Measurements from ENCODE around the gene CHCHD2. TPM values are rescaled to one million over a fixed set of nuclear protein-coding genes. Genes with fewer than 3 reads are reported as not detected.
"Not testable (repeated sequence)": the region's sequence is repeated elsewhere in the genome, so short reads cannot be mapped to it uniquely, and the experiment has no call there.

CHCHD2 gene
- total and polyA plus RNA-seq, 2 of the 8 experiments (the other 6 are each of a cell fraction or from before 2014, with no cell fraction given) = 112 to 300 TPM

DNA sequence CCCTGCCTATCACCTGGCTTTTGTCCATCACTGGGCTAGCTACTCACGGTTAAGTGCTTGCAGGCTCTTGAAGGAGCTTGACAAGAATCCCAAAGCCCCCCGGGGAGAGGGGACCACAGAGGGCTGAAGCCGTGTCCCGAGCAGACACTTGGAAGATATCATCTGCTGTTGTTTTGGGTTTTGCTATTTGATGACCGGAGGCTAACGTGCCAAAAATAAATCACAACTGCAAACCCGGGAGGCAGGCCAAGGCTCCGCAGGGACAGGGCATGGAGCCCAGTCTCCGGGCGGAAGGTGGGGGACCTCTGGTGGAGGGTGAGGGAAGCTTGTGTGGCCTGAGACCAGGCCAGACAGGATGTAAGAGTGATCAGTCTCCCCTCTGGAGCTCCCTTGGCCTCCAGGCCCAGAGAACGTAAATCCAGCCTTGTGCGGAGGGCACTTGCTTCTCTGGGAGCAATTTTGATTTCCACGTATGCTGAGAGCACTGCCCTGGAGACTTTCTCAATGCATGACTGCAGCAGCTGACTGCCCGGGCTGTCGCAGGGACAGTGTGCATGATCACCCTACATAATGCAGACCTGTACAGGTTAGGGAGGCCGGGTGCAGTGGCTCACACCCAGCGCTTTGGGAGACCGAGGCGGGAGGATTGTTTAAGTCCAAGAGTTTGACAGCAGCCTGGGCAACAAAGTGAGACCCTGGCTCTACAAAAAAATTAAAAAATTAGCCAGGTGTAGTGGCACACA is 13.3 kb downstream of the CHCHD2 start, which contains the start of gene PHKG1 (continued):
- TF ChIP-seq KDM5A (IDR thresholded peaks at IDR 0.05; ENCODE audit: low read length) = no peak
- TF ChIP-seq RBBP5 (IDR thresholded peaks at IDR 0.05; ENCODE audit: borderline replicate concordance, low read depth, low read length) = no peak
- no peak for TF ChIP-seq SIN3A (conservative IDR thresholded peaks at IDR 0.05 in 1 of 2, IDR thresholded peaks at IDR 0.05 in 1 of 2; ENCODE audit: low read depth in 1 of 2, low read length in 2 of 2)

DNA sequence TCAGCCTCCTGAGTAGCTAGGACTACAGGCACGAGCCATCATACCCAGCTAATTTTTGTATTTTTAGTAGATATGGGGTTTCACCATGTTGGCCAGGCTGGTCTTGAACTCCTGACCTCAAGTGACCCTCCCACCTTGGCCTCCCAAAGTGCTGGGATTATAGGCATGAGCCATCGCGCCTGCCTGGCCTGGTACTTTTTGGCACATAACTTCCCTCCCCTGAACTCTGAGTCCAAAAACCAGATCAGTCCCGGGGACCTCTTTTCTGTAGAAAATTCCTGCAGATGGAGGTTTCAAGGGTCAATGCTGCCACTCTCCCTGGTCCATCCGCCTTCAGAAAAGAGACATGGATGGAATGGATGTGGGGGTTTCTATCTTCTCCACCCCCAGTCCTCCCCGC is 13.9 kb downstream of the CHCHD2 start:
- H3K23ac ChIP-seq (ENCODE audit: insufficient read length); H2AFZ ChIP-seq (ENCODE audit: low read length); H4K8ac ChIP-seq (ENCODE audit: extremely low read depth, insufficient read depth, low read length); H3K18ac ChIP-seq (ENCODE audit: extremely low read depth, low read length); H3K56ac ChIP-seq (replicated peaks; ENCODE audit: insufficient read length, low read depth, low read length); H2BK15ac ChIP-seq (ENCODE audit: low read length); H4K20me1 ChIP-seq (replicated peaks in 1 of 2; ENCODE audit: control insufficient read depth in 1 of 2, insufficient read depth in 2 of 2, low read length in 2 of 2); H3K9me3 ChIP-seq (ENCODE audit: insufficient read depth in 2 of 2, low read depth in 1 of 2, low read length in 1 of 2); H3K9ac ChIP-seq (replicated peaks in 1 of 4; ENCODE audit: extremely low read depth in 1 of 4, low read depth in 3 of 4, low read length in 3 of 4); H3K4ac ChIP-seq (replicated peaks; ENCODE audit: insufficient read length, low read depth, low read length); H3K79me1 ChIP-seq (ENCODE audit: low read depth, low read length); H2BK12ac ChIP-seq (ENCODE audit: low read depth, low read length); H4K91ac ChIP-seq (replicated peaks; ENCODE audit: insufficient read length, low read length); H3K27me3 ChIP-seq (replicated peaks in 1 of 4; ENCODE audit: control insufficient read depth in 3 of 4, extremely low read depth in 1 of 4, insufficient read depth in 3 of 4, low read length in 3 of 4); H2BK20ac ChIP-seq (ENCODE audit: low read length); H3K27ac ChIP-seq (ENCODE audit: low read depth, low read length); H2BK120ac ChIP-seq (replicated peaks; ENCODE audit: low read depth, low read length); H3K79me2 ChIP-seq (ENCODE audit: control insufficient read depth in 1 of 2, insufficient read depth in 2 of 2, low read length in 2 of 2); H3K4me2 ChIP-seq (ENCODE audit: insufficient read depth in 1 of 2, low read depth in 2 of 2, low read length in 2 of 2); FAIRE-seq; H2BK5ac ChIP-seq (ENCODE audit: low read depth, low read length); H3K4me3 ChIP-seq (ENCODE audit: extremely low read depth in 1 of 4, insufficient read depth in 2 of 4, low read depth in 3 of 4, low read length in 4 of 4); H3K4me1 ChIP-seq (replicated peaks in 1 of 4; ENCODE audit: control insufficient read depth in 3 of 4, insufficient read depth in 4 of 4, low read length in 3 of 4); H2AK5ac ChIP-seq (ENCODE audit: low read depth, low read length); H3K23me2 ChIP-seq (ENCODE audit: low read depth, low read length); H3K36me3 ChIP-seq (ENCODE audit: control insufficient read depth in 2 of 4, insufficient read depth in 4 of 4, low read length in 3 of 4); H4K5ac ChIP-seq (ENCODE audit: insufficient read length, low read depth, low read length); H3K14ac ChIP-seq (ENCODE audit: insufficient read length); DNase-seq (ENCODE audit: low read depth in 1 of 2, low spot score in 2 of 2): not testable (repeated sequence)
- WGBS, 2 experiments (ENCODE audit: extremely low coverage in 1 of 2, insufficient coverage in 1 of 2, insufficient read length in 1 of 2, insufficient replicate concordance in 2 of 2, low coverage in 1 of 2, low lambda C conversion rate in 2 of 2, missing lambda C conversion rate in 1 of 2) = 83% methylated on average over 6 of the region's 6 CpGs; no CpG with 5 or more reads in 1 of the 2 experiments
- CTCF ChIA-PET (ENCODE audit: partially characterized antibody) = interaction anchor here (1.0 to 3.8 kb wide), 6 partner anchors 9 to 118 kb away, joined by 3 to 23 read pairs (median 4); no protein-coding TSS in a partner anchor
- POLR2A ChIA-PET (ENCODE audit: partially characterized antibody) = interaction anchor here (1.0 to 3.3 kb wide), 7 partner anchors 7 to 125 kb away, joined by 3 to 18 read pairs (median 4); partner anchors contain the start of genes CCT6A and PSPH

Measured in H1 (cell line).